ENCODE measurements around the gene PYGO1. TPM values are rescaled to one million over a fixed set of nuclear protein-coding genes. Genes with fewer than 3 reads are reported as not detected.
"Not testable (repeated sequence)": the region's sequence is repeated elsewhere in the genome, so short reads cannot be mapped to it uniquely, and the experiment has no call there.

The PYGO1 gene
- total RNA-seq, 8 experiments from 2014 or later: 1.1 to 29.4 (median 14.9) TPM

DNA sequence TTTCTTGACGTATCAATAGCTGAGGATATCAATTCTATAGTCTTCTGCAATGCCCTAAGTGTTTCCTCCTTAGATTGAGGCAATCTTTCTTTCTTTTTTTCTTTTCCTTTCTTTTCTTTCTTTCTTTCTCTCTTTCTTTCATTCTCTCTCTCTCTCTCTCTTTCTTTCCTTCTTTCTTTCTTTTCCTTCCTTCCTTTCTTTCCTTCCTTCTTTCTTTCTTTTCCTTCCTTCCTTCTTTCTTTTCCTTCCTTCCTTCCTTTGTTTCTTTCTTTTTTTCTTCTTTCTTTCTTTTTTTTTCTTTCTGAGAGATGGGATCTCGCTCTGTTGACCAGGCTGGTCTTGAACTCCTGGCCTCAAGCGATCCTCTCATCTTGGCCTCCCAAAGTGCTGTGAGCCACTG is 70.1 kb downstream of the PYGO1 start:
- no peak overlapping the region for H3K27ac ChIP-seq
- in situ Hi-C loops (cut with MboI; ENCODE audit: low pct_unique_long_range_greater_than_20kb in 2 of 9, low sequenced_read_pairs in 9 of 9, unreplicated experiment in 9 of 9): loop anchor here in 3 of 9 experiments (25.0 kb wide), 3 partner anchors 119 to 319 kb away; no protein-coding TSS in a partner anchor
- no peak overlapping the region for H3K4me3 ChIP-seq
- ATAC-seq (replicated peaks in 6 of 8): no peak
- H3K4me1 ChIP-seq (replicated peaks in 1 of 2): no peaks in the 10 kb centered on the region
- whole genome bisulfite sequencing, 10 experiments: 61 to 100% (median 85%) methylated on average over 2 to 3 of the region's 3 CpGs

- H3K4me1 ChIP-seq (replicated peaks in 1 of 2): no peaks in the 10 kb centered on the region
- in situ Hi-C loops (cut with MboI; ENCODE audit: low pct_unique_long_range_greater_than_20kb in 2 of 9, low sequenced_read_pairs in 9 of 9, unreplicated experiment in 9 of 9): loop anchor here in 3 of 9 experiments (25.0 kb wide), 3 partner anchors 121 to 321 kb away; no protein-coding TSS in a partner anchor
- no peak for ATAC-seq (replicated peaks in 6 of 8)
- no peak overlapping the region for H3K4me3 ChIP-seq
- H3K27ac ChIP-seq: no peak overlapping the region
- 50 to 100% (median 83%) methylated on average over 1 to 11 of the region's 12 CpGs for whole genome bisulfite sequencing, 10 experiments
Measured at GRCh38 chr15:55515991-55516776, 72.0 kb downstream of the PYGO1 start.

GRCh38 chr15:55515491-55515890 is 72.7 kb downstream of the PYGO1 start:
- WGBS, 10 experiments: 17 to 90% (median 80%) methylated on average over 1 to 3 of the region's 4 CpGs; no CpG with 5 or more reads in 1 of the 10 experiments
- in situ Hi-C loops (cut with MboI; ENCODE audit: low pct_unique_long_range_greater_than_20kb in 2 of 9, low sequenced_read_pairs in 9 of 9, unreplicated experiment in 9 of 9): loop anchor here in 3 of 9 experiments (25.0 kb wide), 3 partner anchors 122 to 322 kb away; no protein-coding TSS in a partner anchor
- no peak for ATAC-seq (replicated peaks in 6 of 8)
- no peak overlapping the region for H3K27ac ChIP-seq
- no peaks in the 10 kb centered on the region for H3K4me1 ChIP-seq (replicated peaks in 1 of 2)
- H3K4me3 ChIP-seq: no peak overlapping the region

DNA sequence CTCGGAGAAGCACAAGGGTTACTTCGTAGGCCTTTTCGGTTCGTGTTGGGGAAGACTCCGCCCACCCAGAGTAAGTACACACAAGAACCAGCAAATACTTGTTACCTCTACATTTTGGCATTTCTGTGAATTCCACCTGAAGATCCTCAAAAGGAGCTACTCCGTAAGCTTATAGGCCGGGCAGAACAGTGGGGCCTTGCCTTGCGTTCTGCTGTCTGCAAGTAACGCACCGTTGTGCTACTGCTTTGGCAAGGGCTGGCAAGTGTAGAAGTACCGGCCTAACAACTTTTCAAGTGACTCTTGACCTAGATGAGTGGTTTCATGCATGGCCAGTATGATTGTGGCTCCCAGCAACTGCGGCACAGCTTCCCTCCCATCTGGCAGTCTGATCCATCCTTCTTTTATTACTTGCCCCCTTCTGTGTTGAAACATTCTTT is 73.7 kb downstream of the PYGO1 start:
- ATAC-seq (replicated peaks in 6 of 8): no peak
- in situ Hi-C loops (cut with MboI; ENCODE audit: low pct_unique_long_range_greater_than_20kb in 2 of 9, low sequenced_read_pairs in 9 of 9, unreplicated experiment in 9 of 9): loop anchor here in 3 of 9 experiments (25.0 kb wide), 3 partner anchors 123 to 323 kb away; no protein-coding TSS in a partner anchor

GRCh38 chr15:55513621-55514413 is 74.3 kb downstream of the PYGO1 start:
- not testable (repeated sequence) for H3K4me1 ChIP-seq (replicated peaks in 1 of 2); ATAC-seq (replicated peaks in 6 of 8); H3K27ac ChIP-seq; H3K4me3 ChIP-seq
- 31 to 96% (median 81%) methylated on average over 1 to 14 of the region's 29 CpGs; no CpG with 5 or more reads in 1 of the 10 experiments for WGBS, 10 experiments
- in situ Hi-C loops (cut with MboI; ENCODE audit: low pct_unique_long_range_greater_than_20kb in 2 of 9, low sequenced_read_pairs in 9 of 9, unreplicated experiment in 9 of 9): loop anchor here in 3 of 9 experiments (25.0 kb wide), 3 partner anchors 123 to 323 kb away; no protein-coding TSS in a partner anchor

More for the DNA sequence above, 73.7 kb downstream of the PYGO1 start:
- Histone ChIP-seq H3K4me3 (no peak overlapping the region), H3K4me1 (replicated peaks in 1 of 2) (no peaks in the 10 kb centered on the region), H3K27ac (no peak overlapping the region)
- WGBS, 10 experiments: 72 to 100% (median 92%) methylated on average over 1 to 10 of the region's 12 CpGs; no CpG with 5 or more reads in 3 of the 10 experiments

- Histone ChIP-seq H3K4me3 (no peak overlapping the region), H3K4me1 (replicated peaks in 1 of 2) (no peaks in the 10 kb centered on the region), H3K27ac (no peak overlapping the region)
- WGBS, 10 experiments: 60 to 93% (median 84%) methylated on average over 1 to 11 of the region's 11 CpGs; no CpG with 5 or more reads in 3 of the 10 experiments
- ATAC-seq (replicated peaks in 6 of 8): no peak
- in situ Hi-C loops (cut with MboI; ENCODE audit: low pct_unique_long_range_greater_than_20kb in 2 of 9, low sequenced_read_pairs in 9 of 9, unreplicated experiment in 9 of 9): loop anchor here in 3 of 9 experiments (25.0 kb wide), 3 partner anchors 124 to 324 kb away; no protein-coding TSS in a partner anchor
Measured at GRCh38 chr15:55513152-55513551, 75.0 kb downstream of the PYGO1 start.

GRCh38 chr15:55507567-55507966 is 80.6 kb downstream of the PYGO1 start:
- peak in 1 of 8 experiments; percentile 38 for ATAC-seq (replicated peaks in 6 of 8)
- no peaks in the 10 kb centered on the region for H3K4me1 ChIP-seq (replicated peaks in 1 of 2)
- in situ Hi-C loops (cut with MboI; ENCODE audit: low pct_unique_long_range_greater_than_20kb in 2 of 9, low sequenced_read_pairs in 9 of 9, unreplicated experiment in 9 of 9): loop anchor here in 3 of 9 experiments (25.0 kb wide), 3 partner anchors 130 to 330 kb away; no protein-coding TSS in a partner anchor
- H3K4me3 ChIP-seq: no peak overlapping the region
- WGBS, 10 experiments: 42 to 91% (median 71%) methylated on average over 2 to 4 of the region's 4 CpGs; no CpG with 5 or more reads in 4 of the 10 experiments
- no peak overlapping the region for H3K27ac ChIP-seq

DNA sequence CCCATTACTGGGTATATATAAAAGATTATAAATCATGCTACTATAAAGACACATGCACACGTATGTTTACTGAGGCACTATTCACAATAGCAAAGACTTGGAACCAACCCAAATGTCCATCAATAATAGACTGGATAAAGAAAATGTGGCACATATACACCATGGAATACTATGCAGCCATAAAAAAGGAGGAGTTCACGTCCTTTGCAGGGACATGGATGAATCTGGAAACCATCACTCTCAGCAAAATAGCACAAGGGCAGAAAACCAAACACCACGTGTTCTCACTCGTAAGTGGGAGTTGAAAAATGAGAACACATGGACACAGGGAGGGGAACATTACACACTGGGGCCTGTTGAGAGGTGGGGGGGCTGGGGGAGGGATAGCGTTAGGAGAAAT is 82.7 kb downstream of the PYGO1 start:
- ATAC-seq (replicated peaks in 6 of 8); H3K27ac ChIP-seq; H3K4me3 ChIP-seq; H3K4me1 ChIP-seq (replicated peaks in 1 of 2): not testable (repeated sequence)
- WGBS, 10 experiments: 25 to 69% (median 43%) methylated on average over 1 to 3 of the region's 5 CpGs; no CpG with 5 or more reads in 7 of the 10 experiments
- in situ Hi-C loops (cut with MboI; ENCODE audit: low pct_unique_long_range_greater_than_20kb in 2 of 9, low sequenced_read_pairs in 9 of 9, unreplicated experiment in 9 of 9): loop anchor here in 3 of 9 experiments (25.0 kb wide), 3 partner anchors 132 to 332 kb away; no protein-coding TSS in a partner anchor

GRCh38 chr15:55499151-55499550 is 89.0 kb downstream of the PYGO1 start:
- H3K4me1 ChIP-seq (replicated peaks in 1 of 2): peaks cover 0 to 6% of the 10 kb centered on the region in 2 donors
- in situ Hi-C loops (cut with MboI; ENCODE audit: low pct_unique_long_range_greater_than_20kb in 2 of 9, low sequenced_read_pairs in 9 of 9, unreplicated experiment in 9 of 9): no loop called here
- H3K27ac ChIP-seq: no peak overlapping the region
- 73 to 96% (median 81%) methylated on average over 3 to 7 of the region's 7 CpGs; no CpG with 5 or more reads in 2 of the 10 experiments for WGBS, 10 experiments
- no peak overlapping the region for H3K4me3 ChIP-seq
- no peak for ATAC-seq (replicated peaks in 6 of 8)

DNA sequence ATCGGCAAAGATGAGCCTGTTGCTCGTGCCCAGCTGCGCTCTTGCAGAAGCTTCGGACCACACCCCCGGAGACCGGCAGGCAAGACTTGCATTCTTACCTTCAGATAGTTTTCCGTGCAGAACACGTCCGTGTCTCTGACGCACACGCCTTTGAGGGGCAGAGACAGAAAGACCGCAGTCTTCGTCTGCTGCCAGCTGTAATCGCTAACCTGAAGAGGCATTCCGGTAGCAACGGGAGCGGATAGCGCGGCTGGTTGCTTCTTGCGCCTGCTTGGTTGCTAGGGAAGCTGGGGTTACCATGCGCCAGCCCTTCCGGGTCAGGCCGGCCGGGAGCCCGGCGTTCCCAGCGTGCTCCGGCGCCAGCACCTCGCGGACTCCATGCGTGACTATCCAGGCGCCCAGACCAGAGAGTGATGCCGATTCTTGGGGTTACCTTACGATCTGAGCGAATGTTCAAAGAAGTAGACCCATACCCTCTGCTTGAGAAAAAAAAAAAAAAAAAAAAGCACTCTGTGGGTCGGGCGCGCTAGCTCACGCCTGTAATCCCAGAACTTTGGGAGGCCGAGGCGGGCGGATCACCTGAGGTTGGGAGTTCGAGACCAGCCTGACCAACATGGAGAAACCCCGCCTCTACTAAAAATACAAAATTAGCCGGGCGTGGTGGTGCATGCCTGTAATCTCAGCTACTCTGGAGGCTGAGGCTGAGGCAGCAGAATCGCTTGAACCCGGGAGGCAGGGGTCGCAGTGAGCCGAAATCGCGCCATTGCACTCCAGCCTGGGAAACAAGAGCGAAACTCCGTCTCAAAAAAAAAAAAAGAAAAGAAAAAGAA is 89.8 kb downstream of the PYGO1 start:
- in situ Hi-C loops (cut with MboI; ENCODE audit: low pct_unique_long_range_greater_than_20kb in 2 of 9, low sequenced_read_pairs in 9 of 9, unreplicated experiment in 9 of 9); H3K4me1 ChIP-seq (replicated peaks in 1 of 2); H3K27ac ChIP-seq: not testable (repeated sequence)
- peak overlapping the region; percentile 47 to 69 (median 60) for H3K4me3 ChIP-seq
- WGBS, 10 experiments: 0 to 94% (median 25%) methylated on average over 2 to 20 of the region's 55 CpGs
- ATAC-seq (replicated peaks in 6 of 8): peak; percentile 100

DNA sequence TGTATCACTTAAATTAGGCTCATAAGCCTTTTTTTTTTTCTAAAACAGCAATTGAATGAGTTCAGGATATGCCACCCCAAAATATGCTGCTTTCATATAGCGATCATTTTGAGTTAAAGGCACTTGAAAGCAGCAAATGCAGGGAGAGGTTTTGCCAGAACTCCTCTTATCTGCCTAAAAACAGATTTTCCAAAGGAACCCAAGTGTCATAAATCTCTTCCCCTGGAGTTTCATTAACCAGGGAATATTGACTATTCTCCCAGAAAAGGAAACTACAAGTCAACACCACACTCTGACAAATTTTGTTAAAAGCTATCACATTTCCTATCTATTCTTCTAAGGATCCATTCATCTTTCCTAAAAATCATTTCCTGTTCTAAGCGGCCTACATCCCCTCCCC is 91.4 kb downstream of the PYGO1 start:
- no peak for ATAC-seq (replicated peaks in 6 of 8)
- H3K4me1 ChIP-seq (replicated peaks in 1 of 2): peaks cover 0 to 6% of the 10 kb centered on the region in 2 donors
- 58 to 100% (median 74%) methylated on average over 1 to 2 of the region's 2 CpGs; no CpG with 5 or more reads in 2 of the 10 experiments for WGBS, 10 experiments
- no peak overlapping the region for H3K27ac ChIP-seq
- in situ Hi-C loops (cut with MboI; ENCODE audit: low pct_unique_long_range_greater_than_20kb in 2 of 9, low sequenced_read_pairs in 9 of 9, unreplicated experiment in 9 of 9): no loop called here
- H3K4me3 ChIP-seq: no peak overlapping the region

GRCh38 chr15:55494931-55495330 is 93.2 kb downstream of the PYGO1 start:
- in situ Hi-C loops (cut with MboI; ENCODE audit: low pct_unique_long_range_greater_than_20kb in 2 of 9, low sequenced_read_pairs in 9 of 9, unreplicated experiment in 9 of 9): no loop called here
- Histone ChIP-seq H3K4me3 (no peak overlapping the region), H3K4me1 (replicated peaks in 1 of 2) (peaks cover 0 to 6% of the 10 kb centered on the region in 2 donors), H3K27ac (no peak overlapping the region)
- ATAC-seq (replicated peaks in 6 of 8): no peak
- WGBS, 10 experiments: 92 to 100% (median 100%) methylated on average over 1 of the region's 1 CpG; no CpG with 5 or more reads in 1 of the 10 experiments

Data from motor neuron (in vitro differentiated cells).